Smooth muscle cell of the pulmonary artery (primary cell): ENCODE data around the gene ZNF189. TPM values are rescaled to one million over a fixed set of nuclear protein-coding genes. Genes with fewer than 3 reads are reported as not detected.

Source experiments
- total RNA-seq: library from RNA; depleted of rRNA; stranded (reverse); fragments of >200 nt; gene quantifications from 2 replicates; pipeline ENCODE4 v1.2.3, GENCODE V29; 2014

Gene ZNF189
- 12.6 and 17.5 TPM in 2 replicates for total RNA-seq

GRCh38 chr9:101398068-101398929 lies at the start of gene ZNF189, which contains the start of gene MRPL50:
Gene ZNF189 (plus strand): TSS chr9:101398851. CDS start chr9:101399157, 306 bp downstream.
Gene MRPL50 (minus strand): TSS chr9:101398618. CDS start chr9:101398592, 26 bp downstream.

GRCh38 chr9:101384873-101385536 lies 13.6 kb upstream of the ZNF189 start, which contains the start of gene BAAT:
Gene BAAT (minus strand): TSS chr9:101385006. CDS start chr9:101371404, 13,602 bp downstream.

GRCh38 chr9:101435601-101436079 lies 37.0 kb downstream of the ZNF189 start, which contains the start of gene ALDOB:
Gene ALDOB (minus strand): TSS chr9:101435774. CDS start chr9:101430887, 4,887 bp downstream.

Other genes with a start within 250 kb of the ZNF189 start
- 0.07 TPM in 1 of 2 replicates, not detected in the other for gene BAAT, start 13.8 kb upstream of the ZNF189 start, total RNA-seq
- gene MRPL50, start 233 bp upstream of the ZNF189 start, total RNA-seq = 8.3 and 9.4 TPM in 2 replicates
- not detected in 2 replicates for gene ALDOB, start 36.9 kb downstream of the ZNF189 start, total RNA-seq
- gene RNF20, start 135.0 kb downstream of the ZNF189 start, total RNA-seq = 26.3 and 36.2 TPM in 2 replicates
- not detected in 2 replicates for gene PPP3R2, start 196.1 kb downstream of the ZNF189 start, total RNA-seq